SU-DHL-6 (cell line): ENCODE results near the gene CLTCL1.
"Not testable (repeated sequence)": the region's sequence is repeated elsewhere in the genome, so short reads cannot be mapped to it uniquely, and the experiment has no call there.

Experiments used
- H2AFZ ChIP-seq: fragments of 200-600 bp; sonication (generic); 2 replicates; pipeline ENCODE4 v1.6.1; 2014; ENCODE audit warnings: low read depth, mild to moderate bottlenecking, moderate library complexity, mixed read lengths, antibody characterized with exemption, low read length; ENCODE audit not compliant: severe bottlenecking
- H3F3A ChIP-seq: fragments of 200-600 bp; shearing (Covaris generic); 2 replicates; pipeline ENCODE4 v1.6.0; 2016; ENCODE audit warnings: antibody characterized with exemption, mild to moderate bottlenecking; ENCODE audit not compliant: insufficient read depth
- H3K27ac ChIP-seq: fragments of 200-600 bp; sonication (generic); 2 replicates; pipeline ENCODE4 v1.5.1; 2016; ENCODE audit warnings: low read depth, mild to moderate bottlenecking, low read length, moderate library complexity, mixed read lengths
- H3K27me3 ChIP-seq: fragments of 200-600 bp; sonication (generic), shearing (Covaris generic); 2 replicates; pipeline ENCODE4 v1.6.0; 2014; ENCODE audit warnings: mild to moderate bottlenecking, low read length
- H3K36me3 ChIP-seq: fragments of 200-600 bp; sonication (generic); 2 replicates; pipeline ENCODE4 v1.6.1; 2014; ENCODE audit warnings: mild to moderate bottlenecking, low read length, mixed read lengths
- H3K4me2 ChIP-seq: fragments of 300-600, 200-600 bp; shearing (Covaris generic), sonication (generic); 2 replicates; pipeline ENCODE4 v1.6.0; 2014; ENCODE audit warnings: low read length, low read depth, mild to moderate bottlenecking; ENCODE audit not compliant: poor library complexity, severe bottlenecking
- H3K4me3 ChIP-seq: fragments of 200-600 bp; sonication (generic); 2 replicates; pipeline ENCODE4 v1.5.1; 2014; ENCODE audit warnings: antibody characterized with exemption, low read length, mild to moderate bottlenecking, mixed read lengths; ENCODE audit not compliant: insufficient read depth, poor library complexity, severe bottlenecking
- H3K79me2 ChIP-seq: fragments of 200-600 bp; sonication (generic); 2 replicates; pipeline ENCODE4 v1.6.1; 2014; ENCODE audit warnings: mild to moderate bottlenecking, low read length, moderate library complexity; ENCODE audit not compliant: insufficient read depth
- H3K9ac ChIP-seq: fragments of 200-600 bp; sonication (generic); 2 replicates; pipeline ENCODE4 v1.7.0; 2014; ENCODE audit warnings: mild to moderate bottlenecking, low read length
- H3K9me2 ChIP-seq: fragments of 200-600 bp; sonication (generic); replicated peaks from 2 replicates; pipeline ENCODE4 v1.6.1; 2014; ENCODE audit warnings: low read length; ENCODE audit not compliant: insufficient read depth
- H3K9me3 ChIP-seq: fragments of 200-600 bp; sonication (generic); 2 replicates; pipeline ENCODE4 v1.6.1; 2014; ENCODE audit warnings: low read length, mixed read lengths; ENCODE audit not compliant: insufficient read depth
- H4K20me1 ChIP-seq: fragments of 200-600 bp; sonication (generic); 2 replicates; pipeline ENCODE4 v1.6.1; 2014; ENCODE audit warnings: low read depth, mild to moderate bottlenecking, antibody characterized with exemption, low read length, moderate library complexity, mixed read lengths
- EZH2phosphoT487 ChIP-seq: fragments of 200-600 bp; sonication (generic), shearing (Covaris generic); conservative IDR thresholded peaks from 2 replicates; pipeline ENCODE4 v1.6.1; 2018; ENCODE audit warnings: mild to moderate bottlenecking, antibody characterized with exemption, low read length, moderate library complexity, mixed read lengths
- TF ChIP-seq, protein P1 (sequence below): fragments of 200-600 bp; sonication (generic); IDR thresholded peaks from one replicate; pipeline ENCODE4 v1.5.1; 2017; ENCODE audit warnings: antibody characterized with exemption, mild to moderate bottlenecking, low read length, moderate library complexity; ENCODE audit not compliant: insufficient read depth, poor library complexity, severe bottlenecking

CLTCL1 gene

DNA sequence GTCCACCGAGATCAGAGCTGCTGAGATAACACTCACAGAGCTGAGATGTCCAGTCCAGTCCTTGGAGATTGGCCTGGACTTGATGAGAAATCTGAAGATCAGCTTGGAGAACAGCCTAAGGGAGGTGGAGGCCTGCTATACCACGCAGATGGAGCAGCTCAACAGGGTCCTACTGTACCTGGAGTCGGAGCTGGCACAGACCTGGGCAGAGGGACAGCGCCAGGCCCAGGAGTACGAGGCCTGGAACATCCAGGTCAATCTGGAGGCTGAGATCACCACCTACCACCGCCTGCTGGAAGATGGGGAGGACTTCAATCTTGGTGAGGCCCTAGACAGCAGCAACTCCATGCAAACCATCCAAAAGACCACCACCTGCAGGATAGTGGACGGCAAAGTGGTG lies 33.1 kb downstream of the CLTCL1 start:
- H3K27ac ChIP-seq: no peak overlapping the region
- no peak overlapping the region for H3K4me2 ChIP-seq
- no peaks in the 10 kb centered on the region for H3K9me2 ChIP-seq
- no peaks in the 10 kb centered on the region for H3K79me2 ChIP-seq
- H3K9ac ChIP-seq: no peak overlapping the region
- TF ChIP-seq, protein P1, sequence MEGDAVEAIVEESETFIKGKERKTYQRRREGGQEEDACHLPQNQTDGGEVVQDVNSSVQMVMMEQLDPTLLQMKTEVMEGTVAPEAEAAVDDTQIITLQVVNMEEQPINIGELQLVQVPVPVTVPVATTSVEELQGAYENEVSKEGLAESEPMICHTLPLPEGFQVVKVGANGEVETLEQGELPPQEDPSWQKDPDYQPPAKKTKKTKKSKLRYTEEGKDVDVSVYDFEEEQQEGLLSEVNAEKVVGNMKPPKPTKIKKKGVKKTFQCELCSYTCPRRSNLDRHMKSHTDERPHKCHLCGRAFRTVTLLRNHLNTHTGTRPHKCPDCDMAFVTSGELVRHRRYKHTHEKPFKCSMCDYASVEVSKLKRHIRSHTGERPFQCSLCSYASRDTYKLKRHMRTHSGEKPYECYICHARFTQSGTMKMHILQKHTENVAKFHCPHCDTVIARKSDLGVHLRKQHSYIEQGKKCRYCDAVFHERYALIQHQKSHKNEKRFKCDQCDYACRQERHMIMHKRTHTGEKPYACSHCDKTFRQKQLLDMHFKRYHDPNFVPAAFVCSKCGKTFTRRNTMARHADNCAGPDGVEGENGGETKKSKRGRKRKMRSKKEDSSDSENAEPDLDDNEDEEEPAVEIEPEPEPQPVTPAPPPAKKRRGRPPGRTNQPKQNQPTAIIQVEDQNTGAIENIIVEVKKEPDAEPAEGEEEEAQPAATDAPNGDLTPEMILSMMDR: no peak
- no peak for TF ChIP-seq EZH2phosphoT487
- H3K4me3 ChIP-seq: no peak overlapping the region
- no peaks in the 10 kb centered on the region for H3F3A ChIP-seq
- H2AFZ ChIP-seq: no peak overlapping the region
- H3K27me3 ChIP-seq: no peaks in the 10 kb centered on the region
- H3K9me3 ChIP-seq: no peaks in the 10 kb centered on the region
- no peaks in the 10 kb centered on the region for H4K20me1 ChIP-seq
- no peaks in the 10 kb centered on the region for H3K36me3 ChIP-seq

DNA sequence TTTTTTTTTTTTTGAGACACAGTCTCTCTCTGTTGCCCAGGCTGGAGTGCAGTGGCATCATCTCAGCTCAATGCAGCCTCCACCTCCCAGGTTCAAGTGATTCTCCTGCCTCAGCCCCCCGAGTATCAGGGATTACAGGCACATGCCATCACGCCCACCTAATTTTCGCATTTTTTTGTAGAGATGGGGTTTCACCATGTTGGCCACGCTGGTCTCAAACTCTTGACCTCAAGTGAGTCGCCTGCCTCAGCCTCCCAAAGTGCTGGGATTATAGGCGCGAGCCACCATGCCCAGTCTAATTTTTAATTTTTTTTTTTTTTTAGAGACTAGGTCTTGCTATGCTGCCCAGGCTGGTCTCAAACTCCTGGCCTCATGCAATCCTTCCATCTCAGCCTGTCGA lies 35.2 kb downstream of the CLTCL1 start:
- not testable (repeated sequence) for H2AFZ ChIP-seq, H3K27me3 ChIP-seq, H4K20me1 ChIP-seq, H3K4me3 ChIP-seq, H3K9me3 ChIP-seq, H3K9me2 ChIP-seq, H3K79me2 ChIP-seq, H3K9ac ChIP-seq, H3K27ac ChIP-seq, H3K4me2 ChIP-seq, H3F3A ChIP-seq, H3K36me3 ChIP-seq

DNA sequence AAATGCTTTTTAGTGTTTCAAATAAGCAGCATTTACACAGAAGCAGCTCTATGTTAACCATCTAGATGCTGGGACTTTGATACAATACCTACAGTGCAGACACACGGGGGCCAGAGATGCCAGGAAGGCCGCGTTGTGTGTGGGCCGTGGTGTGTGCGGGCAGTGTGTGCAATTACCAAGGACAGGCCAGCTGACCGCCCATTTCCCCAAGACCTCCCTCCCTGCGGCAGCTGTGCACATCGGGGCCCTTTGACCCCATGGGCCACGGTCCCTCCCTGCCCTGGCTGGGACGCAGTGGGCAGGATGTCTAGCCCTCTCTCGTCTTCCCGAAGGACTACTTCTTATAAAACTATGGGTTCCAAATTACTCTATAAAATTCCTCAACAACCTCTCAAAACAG lies 38.4 kb downstream of the CLTCL1 start:
- no peak overlapping the region for H3K4me2 ChIP-seq
- H3K9me3 ChIP-seq: no peaks in the 10 kb centered on the region
- no peaks in the 10 kb centered on the region for H3K9me2 ChIP-seq
- H3K4me3 ChIP-seq: no peak overlapping the region
- H3F3A ChIP-seq: no peaks in the 10 kb centered on the region
- no peak overlapping the region for H2AFZ ChIP-seq
- no peaks in the 10 kb centered on the region for H4K20me1 ChIP-seq
- no peak for TF ChIP-seq EZH2phosphoT487
- TF ChIP-seq, protein P1: no peak
- H3K27me3 ChIP-seq: no peaks in the 10 kb centered on the region
- no peaks in the 10 kb centered on the region for H3K36me3 ChIP-seq
- no peak overlapping the region for H3K9ac ChIP-seq
- H3K79me2 ChIP-seq: no peaks in the 10 kb centered on the region
- no peak overlapping the region for H3K27ac ChIP-seq

DNA sequence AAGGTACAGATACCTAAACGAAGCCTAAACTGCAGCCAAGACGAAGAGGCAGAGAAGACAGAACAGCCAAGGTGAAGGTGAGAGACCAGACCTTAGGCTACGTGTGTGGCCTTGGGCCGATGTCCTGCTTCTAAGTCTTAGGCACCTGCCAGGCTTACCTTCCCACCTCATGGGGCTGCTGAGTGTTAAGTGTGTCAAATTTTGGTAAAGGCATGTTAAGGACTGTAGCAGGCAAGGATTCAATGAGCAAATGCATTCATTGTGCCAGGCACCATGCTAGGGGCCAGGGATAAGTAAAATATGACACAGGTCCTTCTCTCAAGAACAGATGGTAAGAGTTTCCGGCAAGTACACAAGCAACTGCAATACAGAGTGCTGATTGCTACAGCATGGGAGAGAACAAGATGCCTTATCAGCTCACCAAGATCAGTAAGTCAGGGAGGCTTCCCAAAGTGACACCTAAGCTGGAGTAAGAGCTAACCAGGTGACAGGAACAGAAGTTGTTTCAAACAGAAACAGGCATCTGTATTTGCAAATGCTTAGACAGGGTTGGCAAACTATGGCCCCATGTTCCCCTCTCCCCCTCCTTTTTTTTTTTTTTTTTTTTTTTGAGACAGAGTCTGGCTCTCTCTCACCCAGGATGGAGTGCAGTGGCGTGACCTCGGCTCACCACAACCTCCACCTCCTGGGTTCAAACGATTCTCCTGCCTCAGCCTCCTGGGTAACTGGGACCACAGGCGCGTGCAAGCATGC lies 46.7 kb downstream of the CLTCL1 start:
- H3K27me3 ChIP-seq: no peaks in the 10 kb centered on the region

More for the DNA sequence above, 46.7 kb downstream of the CLTCL1 start:
- no peak overlapping the region for H3K4me3 ChIP-seq
- no peak overlapping the region for H3K27ac ChIP-seq
- H4K20me1 ChIP-seq: no peaks in the 10 kb centered on the region
- H3F3A ChIP-seq: no peaks in the 10 kb centered on the region
- H3K36me3 ChIP-seq: no peaks in the 10 kb centered on the region
- H3K4me2 ChIP-seq: no peak overlapping the region
- no peak overlapping the region for H3K9ac ChIP-seq
- TF ChIP-seq, protein P1: no peak
- TF ChIP-seq EZH2phosphoT487: no peak
- no peak overlapping the region for H2AFZ ChIP-seq
- H3K9me2 ChIP-seq: no peaks in the 10 kb centered on the region
- H3K9me3 ChIP-seq: no peaks in the 10 kb centered on the region
- no peaks in the 10 kb centered on the region for H3K79me2 ChIP-seq
